NOMO-1 treated with dmso at 0.1 percent for 144 hours (cell line): ENCODE measurements around the gene SIK1.
"Not testable (repeated sequence)": the region's sequence is repeated elsewhere in the genome, so short reads cannot be mapped to it uniquely, and the experiment has no call there.

Experiments
- DNase-seq: peaks from one replicate; lab custom pipeline; 2025; ENCODE audit not compliant: unreplicated experiment; lab: John Stamatoyannopoulos, UW

SIK1 gene

DNA sequence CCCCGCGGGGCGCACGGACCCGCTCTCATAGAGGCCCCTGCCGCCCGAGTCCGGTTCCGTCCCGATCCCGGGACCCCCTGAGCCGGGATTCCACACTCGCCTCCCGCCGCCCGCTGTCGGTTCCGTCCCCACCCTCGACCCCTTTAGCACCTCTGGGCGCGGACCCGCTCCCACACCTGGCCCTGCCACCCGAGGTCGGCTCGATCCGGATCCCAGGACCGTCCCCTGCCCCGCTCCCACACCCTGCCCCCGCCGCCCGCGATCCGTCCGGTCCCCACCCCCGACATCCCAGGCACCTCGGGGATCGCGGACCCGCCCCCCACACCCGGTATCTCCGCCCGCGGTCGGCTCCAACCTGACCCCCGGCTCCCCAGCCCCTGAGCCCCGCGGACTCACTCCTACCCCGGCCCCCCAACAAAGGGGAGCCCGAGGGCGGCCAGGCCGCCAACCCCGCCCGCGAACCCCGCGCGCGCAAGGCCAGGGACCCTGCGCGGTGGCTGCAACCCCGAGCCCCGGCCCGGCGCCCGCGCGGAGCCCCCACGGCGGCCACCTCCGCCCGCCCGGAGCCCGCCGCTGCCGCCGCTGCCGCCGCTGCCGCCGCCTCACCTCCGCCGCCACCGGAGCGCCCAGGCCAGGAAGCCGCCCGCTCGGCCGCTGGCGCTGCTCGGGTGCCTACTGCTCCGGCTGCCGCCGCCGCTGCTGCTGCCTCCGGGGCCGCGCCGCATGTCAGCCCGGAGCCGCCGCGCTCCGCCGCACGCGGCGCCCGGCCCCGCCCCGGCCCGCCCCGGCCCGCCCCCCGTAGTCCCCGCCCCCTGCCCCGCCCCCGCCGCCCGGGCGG is at the start of gene SIK1:
Gene SIK1 (minus strand): TSS at position 728 of the 838 bp plus-strand sequence. CDS start 953 bp downstream, outside the sequence.
- not testable (repeated sequence) for DNase-seq

DNA sequence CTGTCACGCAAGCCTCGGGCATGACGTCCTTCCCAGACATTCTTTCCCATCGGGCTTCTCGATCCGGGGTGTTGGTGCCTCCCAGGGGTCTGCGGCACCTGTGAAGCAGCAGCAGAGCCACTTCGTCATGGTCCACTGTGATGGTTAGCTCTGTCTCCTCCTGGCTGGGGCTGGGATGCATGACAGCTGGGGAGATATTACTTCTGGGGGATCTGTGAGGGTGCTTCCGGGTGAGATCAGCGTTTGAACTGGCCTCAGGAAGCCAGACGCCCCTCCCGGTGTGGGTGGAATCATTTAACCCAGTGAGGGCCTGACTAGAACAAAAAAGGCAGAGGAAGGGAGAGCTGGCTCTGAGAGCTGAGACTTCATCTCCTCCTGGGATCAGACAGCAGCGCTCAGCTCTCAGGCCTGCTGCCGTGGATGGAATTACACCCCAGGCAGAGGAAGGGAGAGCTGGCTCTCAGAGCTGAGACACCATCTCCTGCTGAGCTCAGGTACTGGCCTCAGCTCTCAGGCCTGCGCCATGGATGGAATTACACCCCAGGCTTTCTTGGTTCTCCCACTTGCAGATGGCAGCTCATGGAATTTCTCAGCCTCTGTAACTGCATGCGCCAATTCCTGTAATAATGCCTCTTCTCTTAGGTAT is 44.8 kb upstream of the SIK1 start:
- not testable (repeated sequence) for DNase-seq

DNA sequence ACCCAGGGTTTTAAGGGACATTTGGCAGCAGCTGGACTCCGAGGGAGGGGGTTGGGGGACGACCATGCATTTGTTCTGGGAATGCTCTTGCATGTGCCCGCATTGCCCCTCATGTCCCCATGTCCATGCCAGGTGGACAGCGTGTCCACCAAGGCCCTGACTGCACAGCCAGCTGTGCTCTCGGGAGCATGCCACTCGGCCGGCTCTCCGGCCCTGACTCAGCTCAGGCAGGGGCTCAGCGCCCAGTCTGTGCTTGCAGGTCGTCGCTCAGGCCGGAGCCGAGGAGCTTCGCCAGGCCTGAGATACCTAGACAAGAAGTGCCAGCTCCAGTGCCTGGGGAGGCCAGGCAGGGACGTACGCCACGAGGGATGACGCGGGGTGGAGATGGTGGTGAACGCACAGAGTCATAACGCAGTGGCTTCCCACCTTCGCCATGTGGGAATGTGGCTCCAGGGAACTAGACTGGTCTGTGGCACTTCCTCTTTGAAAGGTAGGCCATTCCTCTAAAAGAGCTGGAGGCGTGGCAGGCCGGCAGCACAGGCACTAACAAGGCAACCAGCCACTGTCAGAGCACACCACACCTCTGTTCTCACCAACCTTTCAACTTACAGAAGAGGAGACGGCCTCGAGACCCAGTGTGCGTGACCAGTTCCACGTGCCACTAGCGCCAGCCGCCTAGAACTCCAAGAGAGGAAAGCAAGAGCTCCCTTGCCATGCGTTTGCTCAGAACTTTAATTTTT is 43.0 kb upstream of the SIK1 start:
- DNase-seq: not testable (repeated sequence)

DNA sequence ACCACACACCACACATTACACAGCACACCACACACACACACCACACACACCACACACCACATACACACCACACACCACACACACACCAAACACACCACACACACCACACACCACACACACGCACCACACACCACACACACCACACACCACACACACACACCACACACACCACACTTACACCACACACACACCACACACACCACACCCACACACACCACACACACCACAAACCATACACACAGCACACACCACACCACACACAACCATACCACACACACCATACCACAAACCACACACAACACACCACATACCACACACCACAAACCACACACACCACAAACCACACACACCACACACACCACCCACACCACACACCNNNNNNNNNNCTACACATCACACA is 40.9 kb upstream of the SIK1 start:
- DNase-seq: no peak

DNA sequence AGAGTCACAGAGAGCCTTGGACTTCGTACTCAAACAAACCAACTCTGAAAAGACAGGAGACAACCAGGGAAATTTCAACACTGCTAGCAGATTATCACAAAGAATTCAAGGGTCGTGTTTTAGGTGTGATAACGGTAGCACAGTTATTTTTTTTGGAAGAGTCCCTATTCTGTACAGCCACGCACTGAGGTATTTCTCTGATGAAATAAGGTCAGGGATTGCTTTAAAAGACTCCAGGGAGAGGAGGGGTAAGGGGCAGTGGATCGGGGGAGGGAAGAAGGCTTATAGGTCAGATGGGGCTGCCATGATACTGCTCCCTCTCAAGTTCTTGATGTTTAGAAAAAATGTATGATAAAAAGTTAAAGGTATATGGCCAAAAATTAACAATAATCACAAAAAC is 38.2 kb upstream of the SIK1 start:
- not testable (repeated sequence) for DNase-seq

DNA sequence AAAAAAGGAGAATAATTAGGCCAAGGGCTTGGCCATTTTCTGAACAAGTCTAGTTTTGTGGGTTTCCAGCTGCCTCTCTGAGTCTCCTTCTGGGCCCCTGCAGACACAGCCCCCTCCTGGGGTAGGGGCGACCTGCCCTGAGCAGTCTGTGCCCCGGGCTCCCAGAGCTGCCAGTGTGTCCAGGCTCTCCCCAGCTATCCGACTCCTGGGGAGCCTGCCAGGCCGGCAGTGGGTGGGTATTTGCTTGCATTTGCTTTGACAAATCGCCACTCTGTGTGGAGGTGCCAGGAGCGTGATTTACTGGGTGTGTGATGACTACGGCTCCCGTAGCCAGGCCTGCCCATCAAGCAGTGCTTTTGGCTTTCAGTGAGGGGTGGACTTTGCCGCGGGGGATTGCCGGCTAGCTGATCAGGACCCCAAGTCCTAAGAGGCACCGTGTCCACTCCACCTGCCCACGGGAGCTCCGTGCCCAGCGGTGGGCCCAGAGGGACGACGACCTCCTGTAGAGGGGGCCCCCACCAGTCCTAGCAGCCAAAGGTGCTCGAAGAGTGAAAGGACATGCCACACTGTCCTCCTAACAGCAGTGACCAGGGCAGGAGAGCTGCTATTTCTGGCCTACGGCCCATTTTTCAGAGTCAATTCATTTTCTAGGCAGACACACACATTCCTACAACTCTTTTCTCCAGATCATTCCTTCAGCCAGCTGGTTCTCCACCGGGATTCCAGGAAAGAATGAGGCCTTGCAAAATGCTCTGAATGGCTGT is 36.7 kb upstream of the SIK1 start:
- DNase-seq: not testable (repeated sequence)

DNA sequence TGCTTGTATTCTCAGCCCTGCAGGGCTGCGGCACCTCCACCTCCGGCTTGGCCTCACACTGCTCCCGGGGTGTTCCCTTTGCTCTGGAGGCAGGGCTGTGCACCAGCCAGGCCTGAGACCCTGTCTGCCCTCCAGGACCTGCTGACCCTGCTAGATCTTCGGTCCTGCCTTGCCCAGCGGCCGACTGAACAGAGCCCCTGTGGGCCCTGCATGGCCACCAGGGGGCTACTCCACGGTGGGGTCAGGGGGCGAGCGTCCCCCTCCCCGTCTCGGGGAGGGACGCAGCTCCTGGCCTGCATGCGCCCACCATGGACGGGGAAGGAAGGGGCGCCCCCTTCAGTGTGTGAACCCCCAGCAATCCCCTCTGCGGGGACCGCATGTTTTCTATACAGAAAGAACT is 36.0 kb upstream of the SIK1 start:
- DNase-seq: not testable (repeated sequence)

DNA sequence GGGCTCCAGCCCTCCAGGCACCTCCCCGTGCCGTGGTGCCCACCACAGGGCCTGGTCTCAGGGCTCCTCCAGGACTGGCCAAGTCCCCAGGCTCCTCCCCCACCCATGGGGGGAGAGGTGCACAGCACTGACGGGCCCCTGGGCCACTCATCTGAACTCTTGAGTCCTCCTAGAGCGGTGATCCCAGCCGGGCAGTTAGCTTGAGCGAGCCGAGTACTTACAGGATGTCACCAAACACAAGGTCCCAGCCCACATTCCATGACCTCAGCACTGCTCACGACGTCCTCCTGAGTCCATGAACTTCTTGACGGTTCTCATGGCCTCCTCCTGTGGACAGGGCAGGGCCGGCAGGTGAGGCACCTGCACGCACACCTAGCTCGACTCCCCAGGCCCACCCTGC is 33.5 kb upstream of the SIK1 start:
- not testable (repeated sequence) for DNase-seq

DNA sequence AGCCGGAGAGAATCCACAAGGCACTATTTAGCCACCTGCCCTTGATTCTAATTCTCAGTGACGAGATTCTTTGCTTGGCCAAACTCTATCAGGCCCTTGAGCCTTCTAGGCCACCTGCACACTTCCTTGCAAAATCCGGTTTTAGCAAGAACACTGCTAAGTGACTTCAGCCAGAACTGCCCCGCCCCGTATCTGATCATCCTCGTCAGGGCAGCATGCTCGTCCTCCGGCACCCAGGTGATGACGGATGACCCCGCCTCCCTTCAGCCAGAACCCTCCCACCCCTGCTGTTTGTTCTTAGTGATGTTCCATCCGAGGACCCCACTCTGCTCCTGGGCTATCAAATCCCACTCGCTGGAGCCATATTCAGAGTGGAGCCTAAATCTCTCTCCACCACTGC is 32.1 kb upstream of the SIK1 start:
- not testable (repeated sequence) for DNase-seq

DNA sequence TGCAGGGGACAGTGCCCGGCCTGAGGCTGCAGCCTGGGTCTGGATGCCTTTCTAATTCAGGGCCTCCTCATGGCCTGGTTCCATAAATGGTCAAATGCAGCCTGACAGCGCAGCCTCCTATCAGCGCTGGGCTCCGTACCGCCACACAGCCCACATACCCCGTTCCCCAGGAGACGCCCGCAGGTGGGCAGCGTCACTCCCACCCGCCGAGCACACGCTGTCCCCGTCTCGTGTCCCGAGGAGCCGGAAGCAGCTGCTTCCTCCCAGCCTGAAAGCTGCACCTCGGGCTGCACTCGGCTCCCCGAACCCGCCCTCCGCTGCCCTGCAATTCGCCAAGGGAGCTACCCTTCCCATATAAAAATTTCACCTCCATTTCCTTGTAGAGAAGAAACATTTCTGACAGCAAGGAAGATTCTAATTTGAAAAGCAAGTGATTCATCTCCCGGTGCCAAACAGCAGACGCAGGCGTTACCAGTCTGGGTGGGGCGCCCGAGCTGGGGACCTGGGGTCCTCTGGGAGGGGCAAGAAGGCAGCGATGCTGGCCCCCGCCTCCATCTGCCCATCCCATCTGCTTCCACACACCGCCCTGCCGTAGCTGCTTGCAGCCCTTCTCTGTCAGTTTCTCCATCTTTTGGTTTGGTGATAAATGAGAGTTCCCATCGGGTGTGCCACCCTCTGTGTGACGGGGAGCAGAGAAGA is 29.8 kb upstream of the SIK1 start:
- not testable (repeated sequence) for DNase-seq

DNA sequence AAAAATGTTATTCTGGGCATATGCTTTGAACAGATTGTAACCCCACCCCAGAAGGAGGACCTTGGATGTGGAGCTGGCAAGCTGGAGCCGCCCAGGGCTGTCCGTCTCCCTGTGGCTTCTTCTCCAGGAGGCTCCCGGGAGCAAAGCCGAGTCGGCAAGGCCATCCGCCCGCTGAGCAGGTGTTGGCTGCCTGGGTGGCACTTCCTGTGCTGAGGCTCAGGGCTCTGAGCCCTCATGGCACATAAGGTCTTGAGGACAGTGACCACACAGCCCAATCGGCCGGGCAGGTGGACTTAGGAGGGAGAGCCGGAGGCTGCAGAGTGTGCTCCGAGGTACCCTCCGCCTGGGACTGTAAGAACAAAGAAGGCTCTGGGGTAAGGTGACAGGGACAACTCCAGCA is 28.8 kb upstream of the SIK1 start:
- DNase-seq: not testable (repeated sequence)

DNA sequence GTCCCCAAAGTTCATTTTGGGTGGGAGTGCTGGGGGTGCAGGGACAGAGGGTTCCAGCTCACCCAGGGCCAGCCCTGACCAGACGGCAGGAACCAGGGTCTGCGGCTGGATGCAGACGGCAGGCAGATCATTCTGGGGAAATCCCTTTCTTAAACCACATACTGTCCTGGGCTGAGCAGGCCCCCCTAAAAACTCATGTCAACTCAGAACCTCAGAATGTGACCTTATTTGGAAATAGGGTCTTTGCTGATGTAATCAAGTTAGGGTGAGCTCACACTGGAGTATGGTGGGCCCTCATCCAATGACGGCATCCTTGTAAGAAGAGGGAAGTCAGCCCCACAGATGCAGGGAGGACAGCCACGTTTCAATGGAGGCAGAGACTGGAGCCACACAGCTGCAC is 27.2 kb upstream of the SIK1 start:
- not testable (repeated sequence) for DNase-seq

DNA sequence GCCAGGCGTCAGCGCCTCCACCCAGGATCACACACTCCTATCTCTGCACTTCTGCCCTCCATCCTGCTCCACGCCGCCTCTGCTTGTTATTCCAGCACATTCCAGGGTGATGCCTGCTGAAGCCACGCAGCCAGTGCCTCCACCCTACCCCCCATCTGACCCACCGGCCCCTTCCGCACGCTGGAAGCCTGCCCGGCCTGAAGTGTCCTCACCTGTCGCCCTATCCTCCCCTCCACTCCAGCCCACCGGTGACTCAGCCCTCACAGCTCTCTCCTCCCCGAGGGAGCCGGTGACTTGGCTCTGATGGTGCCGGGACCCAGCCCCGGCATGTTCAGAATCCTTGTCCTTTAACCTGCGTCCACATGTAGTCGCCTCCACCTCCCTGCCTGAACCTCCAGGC is 24.9 kb upstream of the SIK1 start:
- not testable (repeated sequence) for DNase-seq

DNA sequence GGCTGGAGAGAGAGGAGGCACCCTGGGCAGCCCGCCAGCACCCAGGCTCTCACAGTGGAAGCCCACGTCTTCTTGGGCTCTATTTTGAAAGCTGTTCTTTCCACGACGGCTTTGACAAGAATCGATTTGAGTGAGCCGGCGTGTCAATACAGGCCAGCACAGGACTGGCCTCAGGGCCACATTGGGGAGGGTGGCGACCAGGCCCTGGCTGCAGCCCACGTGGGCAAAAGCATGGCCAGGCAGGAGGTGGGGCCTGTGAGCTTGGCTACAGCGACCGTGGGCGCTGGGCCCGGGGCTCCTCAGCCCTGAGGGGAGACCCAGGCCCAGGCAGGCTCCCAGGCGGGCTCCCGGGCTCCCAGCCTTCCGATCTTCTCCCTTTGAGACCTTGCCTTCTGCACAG is 23.4 kb upstream of the SIK1 start:
- not testable (repeated sequence) for DNase-seq

DNA sequence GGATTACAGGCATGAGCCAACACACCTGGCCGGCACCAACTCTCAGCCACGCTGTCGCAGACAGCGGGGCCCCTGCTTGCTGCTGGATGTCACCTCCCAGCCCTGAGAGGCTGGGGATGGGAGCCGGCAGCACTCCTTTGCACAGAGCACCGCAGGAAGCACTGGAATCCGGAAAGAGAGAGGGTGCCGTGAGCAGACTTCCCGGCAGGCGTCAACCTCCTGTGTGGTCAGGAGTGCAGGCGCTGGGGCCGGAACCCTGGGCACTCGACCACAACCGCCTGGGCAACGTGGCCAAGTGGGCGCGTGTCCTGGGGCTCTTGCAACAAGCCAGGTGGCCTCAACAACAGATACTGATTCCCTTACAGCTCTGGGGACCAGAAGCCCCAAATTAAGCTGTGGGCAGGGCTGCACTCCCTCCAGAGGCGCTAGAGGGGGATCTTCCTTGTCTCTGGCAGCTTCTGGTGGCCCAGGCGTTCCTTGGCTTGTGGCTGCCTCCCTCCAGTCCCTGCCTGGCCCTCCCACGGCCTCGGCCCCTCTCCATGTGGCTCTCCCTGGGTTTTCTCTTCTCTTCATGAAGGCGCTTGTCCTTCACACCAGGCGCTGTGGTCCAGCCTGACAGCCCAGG is 20.5 kb upstream of the SIK1 start:
- not testable (repeated sequence) for DNase-seq

DNA sequence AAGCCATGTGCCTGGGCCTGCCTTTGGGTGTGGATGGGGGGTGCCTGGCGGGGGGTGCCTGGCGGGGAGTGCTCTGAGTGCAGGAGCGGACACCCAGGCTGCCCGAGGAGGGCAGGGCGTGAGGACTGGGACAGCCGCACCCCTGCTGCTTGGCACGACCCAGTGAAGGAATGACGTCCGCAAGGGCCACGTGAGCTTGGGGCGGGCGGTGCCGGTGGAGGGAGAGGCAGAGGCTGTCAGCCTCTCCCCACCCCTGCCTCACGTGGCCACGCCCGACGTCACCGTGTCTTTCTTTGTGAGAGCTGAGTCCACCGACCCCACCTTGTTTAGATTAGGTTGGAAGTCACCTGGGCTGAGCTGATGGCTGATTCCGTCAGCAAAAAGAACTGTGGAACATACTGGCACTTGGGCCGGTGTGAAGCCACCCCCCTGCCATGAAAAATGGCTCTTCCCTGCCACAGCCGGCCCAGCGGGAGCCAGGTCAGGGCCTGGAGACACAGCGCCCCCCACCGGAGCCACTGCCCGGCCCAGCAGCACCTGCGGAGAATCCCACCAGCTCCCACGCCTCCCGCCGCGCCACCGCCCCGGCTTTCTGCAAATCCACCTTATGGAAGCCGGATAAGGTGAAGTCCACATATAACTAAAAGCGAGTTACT is 19.5 kb upstream of the SIK1 start:
- not testable (repeated sequence) for DNase-seq

DNA sequence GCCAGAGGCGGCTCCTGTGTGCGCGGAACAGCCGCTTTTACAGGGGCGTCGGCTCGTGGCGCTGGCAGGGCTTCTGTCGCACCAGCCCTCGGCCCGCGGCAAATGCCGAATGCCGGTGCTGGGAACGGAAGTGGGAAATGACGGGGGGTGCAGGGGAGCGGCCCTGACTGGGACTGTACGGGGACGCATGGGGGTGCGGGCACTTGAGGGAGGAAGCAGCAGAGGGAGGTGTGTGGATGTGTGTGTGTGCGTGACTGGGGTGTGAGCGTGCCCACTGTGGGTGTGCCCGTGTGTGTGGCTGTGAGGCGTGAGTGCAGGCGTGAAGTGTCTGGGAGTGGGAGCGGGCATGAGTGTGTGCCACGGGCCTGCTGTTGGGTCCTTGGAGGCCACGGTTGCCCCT is 17.6 kb upstream of the SIK1 start:
- DNase-seq: not testable (repeated sequence)

DNA sequence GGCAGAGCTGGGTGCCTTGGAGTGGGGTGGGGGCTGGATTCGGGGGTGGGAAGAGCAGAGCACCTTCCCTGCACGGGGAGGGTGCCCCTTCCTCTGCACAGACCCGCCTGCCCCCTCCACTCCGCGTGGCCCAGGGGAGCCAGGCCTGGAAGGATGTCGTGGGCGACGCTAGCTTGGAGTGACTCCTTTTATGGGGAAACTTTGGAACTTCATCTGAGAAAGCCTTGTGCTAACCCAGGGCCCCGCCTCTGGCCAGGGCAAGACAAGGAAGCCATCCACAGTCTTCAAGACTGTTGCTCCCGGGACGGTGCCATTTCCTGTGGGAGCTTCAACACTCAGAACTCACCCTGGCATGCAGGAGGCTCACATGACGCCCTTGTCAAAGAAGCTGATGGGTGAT is 15.6 kb upstream of the SIK1 start:
- not testable (repeated sequence) for DNase-seq
